Lung (tissue), 12 donors: ENCODE data around the gene ZHX3. TPM values are rescaled to one million over a fixed set of nuclear protein-coding genes. Genes with fewer than 3 reads are reported as not detected.

Experiments used
- ATAC-seq: fragments of 200-7000 bp; cut with Tn5 transposase; one replicate; pipeline ENCODE4 v1.9.1; 2020; ENCODE audit warnings: moderate number of reproducible peaks; ENCODE audit not compliant: insufficient read depth, low FRiP score
- DNase-seq, 3 donors: peaks; one replicate each; pipeline ENCODE4 v3.0.0-alpha.2; 2013 to 2017
- H3K27ac ChIP-seq, 2 donors: one replicate each; pipeline ENCODE4 v1.5.1; 2013; ENCODE audit warnings: mild to moderate bottlenecking in 2 of 2, moderate library complexity in 2 of 2, control low read depth in 1 of 2, inconsistent platforms in 1 of 2, low read depth in 1 of 2, low read length in 1 of 2
- H3K27me3 ChIP-seq, 3 donors: one replicate each; pipeline ENCODE4 v1.5.1; 2013; ENCODE audit warnings: low read length in 2 of 3; ENCODE audit not compliant: control insufficient read depth in 3 of 3, insufficient read depth in 3 of 3
- H3K36me3 ChIP-seq, 4 donors: one replicate each; pipeline ENCODE4 v1.5.1; 2013; ENCODE audit warnings: low read length in 4 of 4, mild to moderate bottlenecking in 1 of 4, moderate library complexity in 1 of 4; ENCODE audit not compliant: control insufficient read depth in 4 of 4, insufficient read depth in 4 of 4
- H3K4me1 ChIP-seq, 5 donors: one replicate each; pipeline ENCODE4 v1.5.1; 2013; ENCODE audit warnings: low read length in 5 of 5, mild to moderate bottlenecking in 2 of 5, moderate library complexity in 1 of 5; ENCODE audit not compliant: control insufficient read depth in 5 of 5, insufficient read depth in 5 of 5
- H3K4me3 ChIP-seq: one replicate; pipeline ENCODE4 v1.5.1; 2013; ENCODE audit warnings: mild to moderate bottlenecking, control low read depth, moderate library complexity
- H3K9ac ChIP-seq, 2 donors: one replicate each; pipeline ENCODE4 v1.5.1; 2013; ENCODE audit warnings: low read length in 2 of 2, control low read depth in 1 of 2; ENCODE audit not compliant: insufficient read depth in 1 of 2
- H3K9me3 ChIP-seq, 4 donors: one replicate each; pipeline ENCODE4 v1.5.1; 2013; ENCODE audit warnings: low read length in 3 of 4, mild to moderate bottlenecking in 1 of 4, moderate library complexity in 1 of 4; ENCODE audit not compliant: control insufficient read depth in 4 of 4, insufficient read depth in 3 of 4
- WGBS, 2 donors: extraction: QIAGEN DNeasy Blood & Tissue Kit; methylation state at CpG; one replicate each; pipeline ENCODE4 v1.1.7; 2013; 5-methylcytosine and 5-hydroxymethylcytosine counted together
- polyA plus RNA-seq, 2 donors: library from polyadenylated mRNA; stranded (reverse); fragments of 200-250 nt; gene quantifications; one replicate each; pipeline ENCODE4 v1.2.1, GENCODE V29; 2013
- total RNA-seq, 2 donors: library from RNA; depleted of rRNA in 1 of 2; stranded (reverse); fragments of >200 nt in 1 of 2; gene quantifications; one replicate each; pipeline ENCODE4 v1.2.1, GENCODE V29; 2014 to 2021
- TF ChIP-seq, protein P1 (sequence below): IDR thresholded peaks from 2 replicates; pipeline ENCODE4 v1.5.1; 2012; ENCODE audit warnings: mild to moderate bottlenecking; ENCODE audit errors: control extremely low read depth, extremely low read depth
- donor health status: control.
- donor health status: control.
- donor health status: Bipolar disorder and iron deficiency.
- donor health status: healthy.
- donor health status: DM: yes; HTN: yes; CAD: no.

ZHX3 gene
- total and polyA plus RNA-seq, 4 donors, result 8.3 to 48.2 (median 18.0) TPM

DNA sequence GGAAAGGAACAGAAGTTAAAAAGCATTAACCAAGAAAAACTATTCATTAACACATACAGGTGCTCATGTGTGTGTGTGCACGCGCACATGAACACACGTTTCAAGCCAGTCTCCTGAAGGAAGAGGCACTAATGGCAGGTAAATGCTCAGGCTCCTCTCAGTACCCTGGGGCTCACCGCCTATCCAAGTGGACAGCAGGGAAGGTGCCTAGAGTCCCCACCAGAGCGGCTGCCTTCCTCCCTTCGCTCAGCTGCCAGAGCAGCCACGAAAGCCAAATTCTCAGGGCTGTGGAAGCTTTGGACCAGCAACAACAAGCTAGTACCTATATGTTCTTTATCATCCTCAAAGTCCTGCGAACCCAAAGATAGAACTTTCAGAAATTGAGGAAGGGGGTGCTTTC, 137.6 kb downstream of the ZHX3 start:
- DNase-seq, result no peak
- H3K36me3 ChIP-seq, result peaks cover 0 to 25% (median 16%) of the 10 kb centered on the region in 4 donors
- TF ChIP-seq, protein P1, sequence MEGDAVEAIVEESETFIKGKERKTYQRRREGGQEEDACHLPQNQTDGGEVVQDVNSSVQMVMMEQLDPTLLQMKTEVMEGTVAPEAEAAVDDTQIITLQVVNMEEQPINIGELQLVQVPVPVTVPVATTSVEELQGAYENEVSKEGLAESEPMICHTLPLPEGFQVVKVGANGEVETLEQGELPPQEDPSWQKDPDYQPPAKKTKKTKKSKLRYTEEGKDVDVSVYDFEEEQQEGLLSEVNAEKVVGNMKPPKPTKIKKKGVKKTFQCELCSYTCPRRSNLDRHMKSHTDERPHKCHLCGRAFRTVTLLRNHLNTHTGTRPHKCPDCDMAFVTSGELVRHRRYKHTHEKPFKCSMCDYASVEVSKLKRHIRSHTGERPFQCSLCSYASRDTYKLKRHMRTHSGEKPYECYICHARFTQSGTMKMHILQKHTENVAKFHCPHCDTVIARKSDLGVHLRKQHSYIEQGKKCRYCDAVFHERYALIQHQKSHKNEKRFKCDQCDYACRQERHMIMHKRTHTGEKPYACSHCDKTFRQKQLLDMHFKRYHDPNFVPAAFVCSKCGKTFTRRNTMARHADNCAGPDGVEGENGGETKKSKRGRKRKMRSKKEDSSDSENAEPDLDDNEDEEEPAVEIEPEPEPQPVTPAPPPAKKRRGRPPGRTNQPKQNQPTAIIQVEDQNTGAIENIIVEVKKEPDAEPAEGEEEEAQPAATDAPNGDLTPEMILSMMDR, result no peak
- WGBS, 2 donors, result 93 to 96% methylated on average over 8 of the region's 8 CpGs
- H3K9me3 ChIP-seq, result no peaks in the 10 kb centered on the region
- H3K4me1 ChIP-seq, result peaks cover 0 to 14% (median 0%) of the 10 kb centered on the region in 5 donors
- no peaks in the 10 kb centered on the region for H3K27me3 ChIP-seq
- no peak overlapping the region for H3K9ac ChIP-seq
- ATAC-seq, result no peak
- no peak overlapping the region for H3K27ac ChIP-seq
- no peak overlapping the region for H3K4me3 ChIP-seq

DNA sequence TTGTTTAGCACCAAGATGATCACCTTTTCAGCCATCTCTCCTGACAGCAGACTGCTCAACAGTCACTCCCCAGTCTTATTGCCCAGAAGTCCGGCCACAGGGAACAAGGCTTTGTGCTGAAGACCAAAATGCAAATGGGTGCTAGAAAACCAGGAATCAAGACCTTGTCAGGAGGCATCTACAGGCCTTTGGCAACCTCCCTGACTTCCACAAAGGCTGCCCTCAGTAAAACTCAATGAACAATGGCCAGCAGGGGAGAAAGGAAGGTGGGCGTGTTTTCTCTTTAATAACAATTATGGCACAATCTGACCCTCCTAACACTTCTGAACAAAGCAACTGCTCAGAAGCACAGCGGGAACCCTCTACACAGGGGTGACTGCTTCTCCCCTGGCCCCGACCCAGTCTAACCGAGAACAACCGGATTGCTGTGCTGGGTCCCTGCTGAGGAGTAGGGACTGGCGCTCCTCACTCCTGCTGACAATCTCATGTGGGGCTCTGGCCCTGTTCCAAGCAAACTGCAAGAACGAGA, 138.6 kb downstream of the ZHX3 start:
- H3K9ac ChIP-seq, result no peak overlapping the region
- no peak overlapping the region for H3K4me3 ChIP-seq
- TF ChIP-seq, protein P1, result no peak
- DNase-seq, result no peak
- ATAC-seq, result no peak
- no peaks in the 10 kb centered on the region for H3K9me3 ChIP-seq
- WGBS, 2 donors, result 67 to 73% methylated on average over 8 of the region's 8 CpGs
- peaks cover 0 to 31% (median 25%) of the 10 kb centered on the region in 4 donors for H3K36me3 ChIP-seq
- peaks cover 0 to 14% (median 0%) of the 10 kb centered on the region in 5 donors for H3K4me1 ChIP-seq
- H3K27me3 ChIP-seq, result no peaks in the 10 kb centered on the region
- peak overlapping the region; percentile 17 to 27 for H3K27ac ChIP-seq

DNA sequence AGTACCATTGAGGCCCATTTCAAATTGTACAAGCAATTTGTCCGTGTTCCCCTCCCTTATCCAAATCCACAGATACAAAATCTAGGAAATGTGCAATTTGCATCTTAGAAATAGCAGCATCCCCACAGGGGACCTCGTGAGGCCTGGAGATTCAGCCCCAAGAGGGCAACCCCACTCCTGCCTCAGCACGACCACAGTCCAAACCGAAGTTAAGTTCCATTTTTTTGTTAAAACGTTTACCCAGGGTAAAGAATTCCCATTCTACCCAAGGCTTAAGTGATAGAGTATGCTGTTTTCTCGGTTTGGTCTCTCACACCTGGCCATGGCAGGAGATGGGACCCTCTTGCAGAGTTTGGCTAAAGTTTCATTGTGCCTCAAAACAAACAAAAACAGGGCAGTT, 139.0 kb downstream of the ZHX3 start:
- Histone ChIP-seq H3K4me3 (no peak overlapping the region), H3K9me3 (no peaks in the 10 kb centered on the region), H3K9ac (no peak overlapping the region), H3K27me3 (no peaks in the 10 kb centered on the region), H3K36me3 (peaks cover 0 to 36% (median 30%) of the 10 kb centered on the region in 4 donors), H3K4me1 (peaks cover 0 to 14% (median 0%) of the 10 kb centered on the region in 5 donors), H3K27ac (peak overlapping the region; percentile 17 to 27)
- TF ChIP-seq, protein P1, result no peak
- no peak for ATAC-seq
- 80 to 86% methylated on average over 6 of the region's 6 CpGs for WGBS, 2 donors
- DNase-seq, result no peak

DNA sequence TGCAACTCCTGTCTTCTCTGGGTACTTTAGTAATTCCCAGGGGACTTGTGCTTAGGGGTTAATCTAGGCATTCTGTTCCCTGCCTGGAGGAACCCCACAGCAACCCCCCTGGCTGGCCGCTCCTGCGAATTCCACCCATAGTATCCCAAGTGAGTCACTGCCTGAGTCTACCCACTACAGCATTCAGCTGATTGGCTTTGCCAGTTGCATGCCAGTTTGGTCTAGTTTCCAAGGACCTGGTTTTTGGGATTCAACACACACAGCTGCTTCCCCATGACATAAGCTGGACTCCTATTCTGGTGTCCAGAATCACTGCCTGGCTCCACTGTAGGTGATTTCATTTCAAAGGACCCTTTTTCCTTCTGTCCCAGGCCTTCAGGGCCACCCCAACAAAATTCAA, 139.9 kb downstream of the ZHX3 start:
- Histone ChIP-seq H3K9ac (no peak overlapping the region), H3K4me1 (peaks cover 1 to 14% (median 4%) of the 10 kb centered on the region in 5 donors), H3K36me3 (peaks cover 0 to 37% (median 33%) of the 10 kb centered on the region in 4 donors), H3K4me3 (no peak overlapping the region), H3K27ac (peak overlapping the region; percentile 62 to 82), H3K9me3 (no peaks in the 10 kb centered on the region), H3K27me3 (no peaks in the 10 kb centered on the region)
- WGBS, 2 donors, result 72 to 79% methylated on average over 2 of the region's 2 CpGs
- DNase-seq (peak in 1 of 3 donors; percentile 5), ATAC-seq (no peak)
- TF ChIP-seq, protein P1, result no peak
